Ovary (tissue), 3 donors: Measurements from ENCODE around the gene CSNK1A1.

Experiments used
- EP300 ChIP-seq: sonication (generic); formaldehyde crosslinking; IDR thresholded peaks from one replicate; pipeline ENCODE4 v1.6.1; 2017; ENCODE audit warnings: antibody characterized with exemption
- POLR2A ChIP-seq: fragments of 450-650 bp; IDR thresholded peaks from one replicate; pipeline ENCODE4 v1.6.1; 2017; ENCODE audit warnings: antibody characterized with exemption, mild to moderate bottlenecking, moderate library complexity
- TF ChIP-seq, protein P1 (sequence below), 3 donors: fragments of 450-650 bp in 2 of 3; fragments of 200-600 bp in 1 of 3; IDR thresholded peaks; one replicate each; pipeline versions ENCODE4 v1.5.1 to v1.8.0; 2016 to 2022; ENCODE audit warnings: antibody characterized with exemption in 3 of 3, mild to moderate bottlenecking in 1 of 3
- donor health status: DM: no; HTN: no; CAD: no.

DNA sequence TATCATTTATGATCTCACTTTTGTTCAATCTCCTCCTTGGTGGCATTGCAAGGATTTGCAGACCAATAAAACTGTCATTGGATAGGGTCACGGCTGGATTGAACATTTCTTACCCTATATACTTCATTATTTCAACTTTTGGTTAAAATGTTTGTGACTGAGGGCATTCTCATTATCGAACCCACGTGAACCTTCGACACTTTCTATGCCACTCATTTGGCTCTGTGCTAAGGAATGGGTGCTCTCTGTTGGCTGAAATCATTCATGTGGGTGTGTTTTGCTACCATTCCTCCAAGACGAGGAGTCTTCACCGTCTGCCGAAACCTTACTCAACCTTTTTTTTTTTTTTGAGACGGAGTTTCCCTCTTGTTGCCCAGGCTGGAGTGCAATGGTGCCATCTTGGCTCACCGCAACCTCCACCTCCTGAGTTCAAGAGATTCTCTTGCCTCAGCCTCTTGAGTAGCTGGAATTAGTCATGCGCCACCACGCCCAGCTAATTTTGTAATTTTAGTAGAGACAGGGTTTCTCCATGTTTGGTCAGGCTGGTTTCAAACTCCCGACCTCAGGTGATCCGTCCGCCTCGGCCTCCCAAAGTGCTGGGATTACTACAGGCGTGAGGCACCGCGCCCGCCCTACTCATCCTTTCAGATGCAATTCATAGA, 62.5 kb downstream of the CSNK1A1 start:
- TF ChIP-seq, protein P1, sequence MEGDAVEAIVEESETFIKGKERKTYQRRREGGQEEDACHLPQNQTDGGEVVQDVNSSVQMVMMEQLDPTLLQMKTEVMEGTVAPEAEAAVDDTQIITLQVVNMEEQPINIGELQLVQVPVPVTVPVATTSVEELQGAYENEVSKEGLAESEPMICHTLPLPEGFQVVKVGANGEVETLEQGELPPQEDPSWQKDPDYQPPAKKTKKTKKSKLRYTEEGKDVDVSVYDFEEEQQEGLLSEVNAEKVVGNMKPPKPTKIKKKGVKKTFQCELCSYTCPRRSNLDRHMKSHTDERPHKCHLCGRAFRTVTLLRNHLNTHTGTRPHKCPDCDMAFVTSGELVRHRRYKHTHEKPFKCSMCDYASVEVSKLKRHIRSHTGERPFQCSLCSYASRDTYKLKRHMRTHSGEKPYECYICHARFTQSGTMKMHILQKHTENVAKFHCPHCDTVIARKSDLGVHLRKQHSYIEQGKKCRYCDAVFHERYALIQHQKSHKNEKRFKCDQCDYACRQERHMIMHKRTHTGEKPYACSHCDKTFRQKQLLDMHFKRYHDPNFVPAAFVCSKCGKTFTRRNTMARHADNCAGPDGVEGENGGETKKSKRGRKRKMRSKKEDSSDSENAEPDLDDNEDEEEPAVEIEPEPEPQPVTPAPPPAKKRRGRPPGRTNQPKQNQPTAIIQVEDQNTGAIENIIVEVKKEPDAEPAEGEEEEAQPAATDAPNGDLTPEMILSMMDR (IDR thresholded peaks at IDR 0.05), result no peak
- TF ChIP-seq POLR2A (no peak), EP300 (no peak)
